GM13977 (cell line): ENCODE measurements around the gene FOXP3.

Source experiments
- DNase-seq: peaks from one replicate; pipeline ENCODE4 v3.0.0; 2012; ENCODE audit warnings: low spot score
- in situ Hi-C: fragments of 300-500 bp; cut with MboI; formaldehyde crosslinking; loops from one replicate; pipeline ENCODE4 v1.12.0; 2022; ENCODE audit warnings: low sequenced_read_pairs, low pct_unique_long_range_greater_than_20kb, mixed read lengths, inconsistent platforms; ENCODE audit not compliant: unreplicated experiment
- TF ChIP-seq, protein P1 (sequence below): IDR thresholded peaks from 2 replicates; pipeline ENCODE4 v1.5.1; 2012; ENCODE audit warnings: mild to moderate bottlenecking, control low read depth; ENCODE audit not compliant: insufficient read depth; ENCODE audit errors: extremely low read depth, missing control alignments

The FOXP3 gene

DNA sequence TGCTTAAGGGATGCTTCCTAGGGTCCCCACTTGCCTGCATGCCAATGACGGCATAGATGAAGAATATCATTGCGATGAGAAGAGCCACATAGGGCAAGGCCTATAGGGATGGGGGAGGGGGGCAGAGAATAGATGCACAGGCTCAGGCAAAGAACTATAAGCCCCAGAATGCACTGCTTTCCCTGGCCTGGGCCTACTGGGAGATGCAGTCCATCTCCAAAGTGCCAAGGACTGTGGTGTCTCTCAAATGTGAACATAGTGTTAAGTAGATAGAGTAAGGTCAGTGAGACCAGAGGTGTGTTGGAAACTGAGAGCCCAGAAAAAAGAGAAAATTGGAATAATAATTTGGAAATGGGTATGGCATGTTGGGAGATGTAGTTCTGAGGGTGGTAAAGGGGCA, 52.3 kb downstream of the FOXP3 start:
- no peak for DNase-seq
- in situ Hi-C loops = no loop called here
- TF ChIP-seq, protein P1, sequence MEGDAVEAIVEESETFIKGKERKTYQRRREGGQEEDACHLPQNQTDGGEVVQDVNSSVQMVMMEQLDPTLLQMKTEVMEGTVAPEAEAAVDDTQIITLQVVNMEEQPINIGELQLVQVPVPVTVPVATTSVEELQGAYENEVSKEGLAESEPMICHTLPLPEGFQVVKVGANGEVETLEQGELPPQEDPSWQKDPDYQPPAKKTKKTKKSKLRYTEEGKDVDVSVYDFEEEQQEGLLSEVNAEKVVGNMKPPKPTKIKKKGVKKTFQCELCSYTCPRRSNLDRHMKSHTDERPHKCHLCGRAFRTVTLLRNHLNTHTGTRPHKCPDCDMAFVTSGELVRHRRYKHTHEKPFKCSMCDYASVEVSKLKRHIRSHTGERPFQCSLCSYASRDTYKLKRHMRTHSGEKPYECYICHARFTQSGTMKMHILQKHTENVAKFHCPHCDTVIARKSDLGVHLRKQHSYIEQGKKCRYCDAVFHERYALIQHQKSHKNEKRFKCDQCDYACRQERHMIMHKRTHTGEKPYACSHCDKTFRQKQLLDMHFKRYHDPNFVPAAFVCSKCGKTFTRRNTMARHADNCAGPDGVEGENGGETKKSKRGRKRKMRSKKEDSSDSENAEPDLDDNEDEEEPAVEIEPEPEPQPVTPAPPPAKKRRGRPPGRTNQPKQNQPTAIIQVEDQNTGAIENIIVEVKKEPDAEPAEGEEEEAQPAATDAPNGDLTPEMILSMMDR = no peak

GRCh38 chrX:49211074-49211473, 53.4 kb downstream of the FOXP3 start:
- in situ Hi-C loops = no loop called here
- TF ChIP-seq, protein P1 = no peak
- DNase-seq = no peak

DNA sequence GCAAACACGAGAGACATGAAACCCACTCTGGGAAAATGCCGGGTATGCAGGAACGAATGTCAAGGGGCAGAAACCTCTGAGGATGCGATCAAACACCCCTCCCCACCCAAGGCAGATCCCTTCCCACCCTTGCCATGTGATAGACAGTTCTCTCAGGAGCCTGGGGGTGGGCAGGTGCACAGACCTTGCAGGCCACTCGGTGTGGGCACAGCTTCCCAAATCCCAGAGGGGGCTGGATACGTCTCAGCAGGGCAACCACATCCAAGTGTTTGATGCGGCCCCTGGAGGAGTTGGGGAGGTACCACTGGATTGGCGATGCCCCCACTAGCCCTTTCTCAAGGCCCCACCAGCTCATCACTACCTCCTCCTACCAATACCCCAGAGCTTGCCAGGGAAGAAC, 54.1 kb downstream of the FOXP3 start:
- in situ Hi-C loops = no loop called here
- DNase-seq = no peak
- TF ChIP-seq, protein P1 = no peak

- TF ChIP-seq, protein P1 = no peak
- in situ Hi-C loops = no loop called here
- DNase-seq = no peak
Observed at GRCh38 chrX:49209434-49210251, 54.9 kb downstream of the FOXP3 start.

- no peak for DNase-seq
- in situ Hi-C loops = no loop called here
- TF ChIP-seq, protein P1 = no peak
Observed at GRCh38 chrX:49208399-49208798, 56.1 kb downstream of the FOXP3 start.

GRCh38 chrX:49206543-49206942, 58.0 kb downstream of the FOXP3 start:
- DNase-seq = no peak
- TF ChIP-seq, protein P1 = no peak
- in situ Hi-C loops = no loop called here
